ENCODE results near the gene LRFN3.
A peak's percentile ranks its signal among the peaks of the same experiment; 100 is the strongest.

Gene LRFN3

DNA sequence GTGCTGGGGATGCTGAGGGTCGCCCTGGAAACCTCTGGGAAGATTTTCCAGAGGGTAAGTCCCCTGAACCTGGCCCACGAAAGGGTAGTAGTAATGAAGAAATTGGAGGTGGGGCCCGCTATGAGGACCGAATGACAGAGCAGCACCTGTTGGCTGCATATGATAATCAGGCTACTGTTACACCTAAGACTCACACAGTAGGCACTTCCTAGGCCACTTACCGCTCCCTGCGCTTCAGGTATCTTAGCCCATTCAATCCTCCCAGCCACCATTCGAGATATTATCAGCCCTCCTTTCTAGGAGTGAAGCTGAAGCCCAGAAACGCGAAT lies 4.3 kb upstream of the LRFN3 start:
- H3K27me3 ChIP-seq (ENCODE audit: control insufficient read depth, insufficient read depth, low read length): no peaks in the 10 kb centered on the region
- H3K36me3 ChIP-seq (ENCODE audit: control insufficient read depth, low read depth, low read length): no peaks in the 10 kb centered on the region
- peak overlapping the region; percentile 9 for H3K4me3 ChIP-seq (ENCODE audit: low read length)
- H3K9ac ChIP-seq (ENCODE audit: low read length): no peak overlapping the region
- H3K9me3 ChIP-seq (ENCODE audit: control insufficient read depth, low read depth, low read length): no peaks in the 10 kb centered on the region
- H3K27ac ChIP-seq (ENCODE audit: low read length): no peak overlapping the region
- H3K4me1 ChIP-seq (ENCODE audit: control insufficient read depth, low read depth, low read length): peaks cover 18% of the 10 kb centered on the region

GRCh38 chr19:35932291-35932936 lies 3.8 kb upstream of the LRFN3 start:
- Histone ChIP-seq H3K4me3 (ENCODE audit: low read length) (peak overlapping the region; percentile 9), H3K9ac (ENCODE audit: low read length) (no peak overlapping the region), H3K9me3 (ENCODE audit: control insufficient read depth, low read depth, low read length) (no peaks in the 10 kb centered on the region), H3K27ac (ENCODE audit: low read length) (no peak overlapping the region), H3K4me1 (ENCODE audit: control insufficient read depth, low read depth, low read length) (peaks cover 23% of the 10 kb centered on the region), H3K27me3 (ENCODE audit: control insufficient read depth, insufficient read depth, low read length) (no peaks in the 10 kb centered on the region), H3K36me3 (ENCODE audit: control insufficient read depth, low read depth, low read length) (no peaks in the 10 kb centered on the region)

DNA sequence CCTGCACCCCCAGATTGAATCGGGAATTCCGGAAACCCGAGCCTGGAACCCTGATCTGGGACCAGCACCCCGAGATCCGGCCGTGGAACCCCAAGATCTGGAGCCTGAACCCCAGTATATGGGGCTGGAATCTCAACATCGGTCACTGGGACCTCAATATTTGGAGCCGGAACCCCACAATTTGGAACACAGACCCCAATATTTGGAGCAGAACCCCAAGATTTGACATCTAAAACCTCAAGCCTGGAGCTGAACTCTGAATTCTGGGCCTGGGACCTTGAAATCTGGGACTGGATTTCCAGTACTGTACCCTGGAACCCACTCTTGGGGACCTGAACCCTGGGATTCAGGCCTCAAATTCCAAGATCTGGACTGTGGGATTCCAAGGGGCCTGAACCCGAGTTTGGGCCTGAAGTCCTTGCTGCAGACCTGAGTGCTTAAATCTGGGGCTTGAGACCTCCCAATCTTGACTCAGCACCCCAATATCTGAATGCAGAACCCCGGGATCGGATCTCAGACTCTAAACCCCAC lies 629 bp downstream of the LRFN3 start:
- H3K4me3 ChIP-seq (ENCODE audit: low read length): peak overlapping the region; percentile 83
- H3K27ac ChIP-seq (ENCODE audit: low read length): no peak overlapping the region
- peaks cover 20% of the 10 kb centered on the region for H3K4me1 ChIP-seq (ENCODE audit: control insufficient read depth, low read depth, low read length)
- no peaks in the 10 kb centered on the region for H3K27me3 ChIP-seq (ENCODE audit: control insufficient read depth, insufficient read depth, low read length)
- H3K36me3 ChIP-seq (ENCODE audit: control insufficient read depth, low read depth, low read length): no peaks in the 10 kb centered on the region
- no peaks in the 10 kb centered on the region for H3K9me3 ChIP-seq (ENCODE audit: control insufficient read depth, low read depth, low read length)
- peak overlapping the region; percentile 65 for H3K9ac ChIP-seq (ENCODE audit: low read length)

DNA sequence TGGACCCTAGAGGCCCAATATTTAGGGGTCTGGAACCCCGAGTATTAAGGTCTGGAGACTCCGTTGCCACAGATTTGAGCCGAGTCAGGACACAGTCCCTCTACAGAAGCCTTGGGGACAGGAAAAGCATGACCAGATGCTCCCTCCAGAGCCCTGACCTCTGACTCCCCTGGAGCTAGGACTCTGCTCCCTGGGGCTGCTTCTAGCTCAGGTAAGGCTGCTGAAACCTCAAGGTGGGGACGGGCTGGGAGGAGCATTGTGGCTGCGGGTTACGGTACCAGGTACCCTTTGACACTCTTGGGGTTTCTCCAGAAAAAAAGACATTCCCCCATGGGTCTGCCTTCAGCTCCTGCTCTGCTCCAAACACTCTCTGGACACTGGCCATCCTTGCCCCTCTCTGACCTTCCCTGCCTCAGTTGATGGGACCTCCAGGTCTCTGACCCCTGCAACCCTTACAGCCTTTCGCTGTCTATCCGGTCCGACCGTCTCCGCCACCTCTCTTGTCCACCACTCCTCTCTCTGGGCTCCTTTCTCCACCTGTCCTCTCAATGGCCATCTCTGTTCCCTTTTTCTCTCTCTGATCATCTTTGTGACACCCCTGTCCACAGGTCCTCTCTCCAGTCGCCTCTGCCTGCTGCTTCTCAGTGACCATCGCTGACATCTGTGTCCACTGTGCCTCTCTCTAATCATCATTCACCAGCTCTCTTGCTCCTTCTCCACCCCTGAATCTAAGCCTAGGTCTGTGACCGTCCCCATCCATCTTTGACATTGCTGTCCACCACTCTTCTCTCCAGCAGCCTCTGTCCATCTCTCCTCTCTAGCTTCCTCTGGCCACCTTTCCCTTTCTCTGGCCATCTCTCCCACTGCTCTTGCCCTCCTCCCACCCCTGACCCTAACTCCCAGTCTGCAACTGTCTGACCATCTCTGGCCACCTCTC lies 1.4 kb downstream of the LRFN3 start:
- no peaks in the 10 kb centered on the region for H3K36me3 ChIP-seq (ENCODE audit: control insufficient read depth, low read depth, low read length)
- H3K4me3 ChIP-seq (ENCODE audit: low read length): peak overlapping the region; percentile 83
- H3K9ac ChIP-seq (ENCODE audit: low read length): peak overlapping the region; percentile 65
- H3K4me1 ChIP-seq (ENCODE audit: control insufficient read depth, low read depth, low read length): peaks cover 13% of the 10 kb centered on the region
- no peak overlapping the region for H3K27ac ChIP-seq (ENCODE audit: low read length)
- no peaks in the 10 kb centered on the region for H3K9me3 ChIP-seq (ENCODE audit: control insufficient read depth, low read depth, low read length)
- no peaks in the 10 kb centered on the region for H3K27me3 ChIP-seq (ENCODE audit: control insufficient read depth, insufficient read depth, low read length)

GRCh38 chr19:35938282-35939224 lies 2.4 kb downstream of the LRFN3 start:
- Histone ChIP-seq H3K4me3 (ENCODE audit: low read length) (peak overlapping the region; percentile 83), H3K9ac (ENCODE audit: low read length) (no peak overlapping the region)

GRCh38 chr19:35939307-35940077 lies 3.3 kb downstream of the LRFN3 start:
- Histone ChIP-seq H3K9ac (ENCODE audit: low read length) (no peak overlapping the region), H3K27ac (ENCODE audit: low read length) (no peak overlapping the region), H3K36me3 (ENCODE audit: control insufficient read depth, low read depth, low read length) (no peaks in the 10 kb centered on the region)

More at GRCh38 chr19:35938282-35939224, 2.4 kb downstream of the LRFN3 start:
- Histone ChIP-seq H3K9me3 (ENCODE audit: control insufficient read depth, low read depth, low read length) (no peaks in the 10 kb centered on the region), H3K4me1 (ENCODE audit: control insufficient read depth, low read depth, low read length) (peaks cover 13% of the 10 kb centered on the region), H3K27me3 (ENCODE audit: control insufficient read depth, insufficient read depth, low read length) (no peaks in the 10 kb centered on the region), H3K36me3 (ENCODE audit: control insufficient read depth, low read depth, low read length) (no peaks in the 10 kb centered on the region), H3K27ac (ENCODE audit: low read length) (no peak overlapping the region)

DNA sequence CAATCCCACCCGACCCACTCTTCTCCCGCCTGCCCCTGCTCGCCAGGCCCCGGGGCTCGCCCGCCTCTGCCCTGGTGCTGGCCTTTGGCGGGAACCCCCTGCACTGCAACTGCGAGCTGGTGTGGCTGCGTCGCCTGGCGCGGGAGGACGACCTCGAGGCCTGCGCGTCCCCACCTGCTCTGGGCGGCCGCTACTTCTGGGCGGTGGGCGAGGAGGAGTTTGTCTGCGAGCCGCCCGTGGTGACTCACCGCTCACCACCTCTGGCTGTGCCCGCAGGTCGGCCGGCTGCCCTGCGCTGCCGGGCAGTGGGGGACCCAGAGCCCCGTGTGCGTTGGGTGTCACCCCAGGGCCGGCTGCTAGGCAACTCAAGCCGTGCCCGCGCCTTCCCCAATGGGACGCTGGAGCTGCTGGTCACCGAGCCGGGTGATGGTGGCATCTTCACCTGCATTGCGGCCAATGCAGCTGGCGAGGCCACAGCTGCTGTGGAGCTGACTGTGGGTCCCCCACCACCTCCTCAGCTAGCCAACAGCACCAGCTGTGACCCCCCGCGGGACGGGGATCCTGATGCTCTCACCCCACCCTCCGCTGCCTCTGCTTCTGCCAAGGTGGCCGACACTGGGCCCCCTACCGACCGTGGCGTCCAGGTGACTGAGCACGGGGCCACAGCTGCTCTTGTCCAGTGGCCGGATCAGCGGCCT lies 4.1 kb downstream of the LRFN3 start:
- Histone ChIP-seq H3K36me3 (ENCODE audit: control insufficient read depth, low read depth, low read length) (no peaks in the 10 kb centered on the region), H3K4me3 (ENCODE audit: low read length) (no peak overlapping the region), H3K27me3 (ENCODE audit: control insufficient read depth, insufficient read depth, low read length) (no peaks in the 10 kb centered on the region), H3K9me3 (ENCODE audit: control insufficient read depth, low read depth, low read length) (no peaks in the 10 kb centered on the region), H3K27ac (ENCODE audit: low read length) (no peak overlapping the region), H3K9ac (ENCODE audit: low read length) (no peak overlapping the region), H3K4me1 (ENCODE audit: control insufficient read depth, low read depth, low read length) (peaks cover 13% of the 10 kb centered on the region)

More at GRCh38 chr19:35939307-35940077, 3.3 kb downstream of the LRFN3 start:
- Histone ChIP-seq H3K4me3 (ENCODE audit: low read length) (no peak overlapping the region), H3K9me3 (ENCODE audit: control insufficient read depth, low read depth, low read length) (no peaks in the 10 kb centered on the region), H3K27me3 (ENCODE audit: control insufficient read depth, insufficient read depth, low read length) (no peaks in the 10 kb centered on the region), H3K4me1 (ENCODE audit: control insufficient read depth, low read depth, low read length) (peaks cover 13% of the 10 kb centered on the region)

GRCh38 chr19:35940839-35941238 lies 4.7 kb downstream of the LRFN3 start:
- Histone ChIP-seq H3K27ac (ENCODE audit: low read length) (no peak overlapping the region), H3K9me3 (ENCODE audit: control insufficient read depth, low read depth, low read length) (no peaks in the 10 kb centered on the region)

DNA sequence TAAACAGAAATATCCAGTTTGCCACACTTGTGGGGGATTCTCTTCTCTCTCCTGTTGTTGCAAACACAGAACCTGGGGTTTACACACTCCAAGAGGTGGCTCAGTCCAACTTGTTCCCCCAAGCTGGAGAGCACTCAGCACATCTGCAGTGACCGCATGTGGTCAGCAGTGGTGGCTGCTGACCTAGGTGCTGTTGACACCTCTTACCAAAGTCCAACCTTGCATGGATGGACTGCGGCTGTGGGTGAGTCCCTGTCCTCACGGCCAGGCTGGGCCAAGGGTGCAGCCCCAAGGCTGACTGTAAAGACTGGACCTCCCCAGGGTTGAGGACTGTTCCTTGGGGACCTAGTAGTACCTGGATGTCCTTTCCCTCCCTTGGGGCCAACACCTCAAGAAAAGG lies 6.1 kb downstream of the LRFN3 start:
- Histone ChIP-seq H3K27me3 (ENCODE audit: control insufficient read depth, insufficient read depth, low read length) (no peaks in the 10 kb centered on the region), H3K4me1 (ENCODE audit: control insufficient read depth, low read depth, low read length) (peaks cover 5% of the 10 kb centered on the region), H3K9me3 (ENCODE audit: control insufficient read depth, low read depth, low read length) (no peaks in the 10 kb centered on the region), H3K4me3 (ENCODE audit: low read length) (no peak overlapping the region), H3K27ac (ENCODE audit: low read length) (no peak overlapping the region), H3K9ac (ENCODE audit: low read length) (no peak overlapping the region), H3K36me3 (ENCODE audit: control insufficient read depth, low read depth, low read length) (no peaks in the 10 kb centered on the region)

More at GRCh38 chr19:35940839-35941238, 4.7 kb downstream of the LRFN3 start:
- H3K4me1 ChIP-seq (ENCODE audit: control insufficient read depth, low read depth, low read length): peaks cover 9% of the 10 kb centered on the region
- H3K36me3 ChIP-seq (ENCODE audit: control insufficient read depth, low read depth, low read length): no peaks in the 10 kb centered on the region
- H3K9ac ChIP-seq (ENCODE audit: low read length): no peak overlapping the region
- no peaks in the 10 kb centered on the region for H3K27me3 ChIP-seq (ENCODE audit: control insufficient read depth, insufficient read depth, low read length)
- H3K4me3 ChIP-seq (ENCODE audit: low read length): no peak overlapping the region
